Smooth muscle cell (in vitro differentiated cells): ENCODE data around the gene TMEM204. TPM values are rescaled to one million over a fixed set of nuclear protein-coding genes. Genes with fewer than 3 reads are reported as not detected.

Source experiments
- DNase-seq: peaks from one replicate; lab custom pipeline; 2025; ENCODE audit not compliant: unreplicated experiment; lab: John Stamatoyannopoulos, UW
- H2AFZ ChIP-seq: fragments of 200-600 bp; sonication (generic); 2 replicates; pipeline ENCODE4 v1.6.0; 2016; ENCODE audit warnings: antibody characterized with exemption, low read depth, mild to moderate bottlenecking
- H3F3A ChIP-seq: fragments of 200-600 bp; sonication (generic); 2 replicates; pipeline ENCODE4 v1.6.0; 2017; ENCODE audit warnings: antibody characterized with exemption, low read depth
- H3K27ac ChIP-seq: fragments of 200-600 bp; sonication (generic); 2 replicates; pipeline ENCODE4 v1.5.1; 2016; ENCODE audit warnings: low read depth, mild to moderate bottlenecking
- H3K27me3 ChIP-seq: fragments of 200-600 bp; sonication (generic); 2 replicates; pipeline ENCODE4 v1.6.1; 2016; ENCODE audit warnings: low read depth, mild to moderate bottlenecking
- H3K36me3 ChIP-seq: fragments of 200-600 bp; sonication (generic); 2 replicates; pipeline ENCODE4 v1.5.1; 2016; ENCODE audit warnings: low read depth
- H3K4me1 ChIP-seq: fragments of 200-600 bp; sonication (generic); 2 replicates; pipeline ENCODE4 v1.5.1; 2016; ENCODE audit warnings: low read depth
- H3K4me2 ChIP-seq: fragments of 200-600 bp; sonication (generic); 2 replicates; pipeline ENCODE4 v1.6.0; 2016; ENCODE audit warnings: mild to moderate bottlenecking
- H3K4me3 ChIP-seq: fragments of 200-600 bp; sonication (generic); 2 replicates; pipeline ENCODE4 v1.5.1; 2016; ENCODE audit warnings: mild to moderate bottlenecking
- H3K79me2 ChIP-seq: fragments of 200-600 bp; sonication (generic); 2 replicates; pipeline ENCODE4 v1.6.0; 2016; ENCODE audit warnings: low read depth, mild to moderate bottlenecking
- H3K9ac ChIP-seq: fragments of 200-600 bp; sonication (generic); 2 replicates; pipeline ENCODE4 v1.6.0; 2016; ENCODE audit warnings: low read depth
- H3K9me3 ChIP-seq: fragments of 200-600 bp; sonication (generic); replicated peaks from 2 replicates; pipeline ENCODE4 v1.5.1; 2016; ENCODE audit warnings: low read depth
- H4K20me1 ChIP-seq: fragments of 200-600 bp; sonication (generic); 2 replicates; pipeline ENCODE4 v1.6.0; 2016; ENCODE audit warnings: low read depth
- CTCF ChIP-seq: fragments of 200-600 bp; sonication (generic); IDR thresholded peaks from 2 replicates; pipeline ENCODE4 v1.5.1; 2017; ENCODE audit warnings: borderline replicate concordance, mild to moderate bottlenecking, antibody characterized with exemption; ENCODE audit not compliant: insufficient read depth, poor library complexity, severe bottlenecking
- WGBS: methylation state at CpG from one replicate; pipeline ENCODE4 v1.1.7; 2016; ENCODE audit warnings: low lambda C conversion rate; 5-methylcytosine and 5-hydroxymethylcytosine counted together
- polyA plus RNA-seq: library from polyadenylated mRNA; unstranded; fragments of >200 nt; fragmentation: Nextera tagmentation; extraction: Ambion mirVana; gene quantifications from 2 replicates; pipeline ENCODE4 v1.2.1, GENCODE V29; 2016
- total RNA-seq: library from RNA; depleted of rRNA; stranded (reverse); fragments of >200 nt; gene quantifications from 2 replicates; pipeline ENCODE4 v1.2.3, GENCODE V29; 2014

Gene TMEM204
- total and polyA plus RNA-seq, 2 experiments from 2014 or later = 0.90 to 4.2 TPM

DNA sequence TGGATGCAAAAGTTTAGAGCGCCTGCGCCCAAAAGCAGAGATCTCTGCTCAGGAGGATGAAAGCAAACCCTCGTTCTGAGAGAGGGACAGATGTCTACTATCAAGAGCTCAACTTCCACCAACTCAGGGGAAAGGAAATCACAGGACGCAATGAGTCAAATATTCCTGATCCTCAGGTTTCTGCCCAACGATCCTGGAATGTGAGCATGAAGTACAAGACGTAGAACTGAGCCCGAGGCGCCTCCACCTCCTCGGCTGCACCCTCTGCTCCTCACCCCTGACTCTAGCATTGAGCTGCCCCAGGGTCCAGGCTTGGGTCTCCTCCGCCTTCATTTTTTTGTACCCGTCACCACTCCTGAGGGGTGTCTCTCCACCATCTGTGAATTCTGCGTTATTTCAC lies 63.0 kb downstream of the TMEM204 start:
- no peak for TF ChIP-seq CTCF
- over 99% methylated on average over 12 of the region's 12 CpGs for WGBS
- H3K27me3 ChIP-seq = no peaks in the 10 kb centered on the region
- no peak overlapping the region for H3K9ac ChIP-seq
- no peaks in the 10 kb centered on the region for H3F3A ChIP-seq
- no peak overlapping the region for H2AFZ ChIP-seq
- H3K4me3 ChIP-seq = no peak overlapping the region
- no peaks in the 10 kb centered on the region for H3K4me1 ChIP-seq
- no peaks in the 10 kb centered on the region for H4K20me1 ChIP-seq
- H3K27ac ChIP-seq = no peak overlapping the region
- no peaks in the 10 kb centered on the region for H3K79me2 ChIP-seq
- H3K4me2 ChIP-seq = no peak overlapping the region
- H3K9me3 ChIP-seq = no peaks in the 10 kb centered on the region
- H3K36me3 ChIP-seq = no peaks in the 10 kb centered on the region
- no peak for DNase-seq

DNA sequence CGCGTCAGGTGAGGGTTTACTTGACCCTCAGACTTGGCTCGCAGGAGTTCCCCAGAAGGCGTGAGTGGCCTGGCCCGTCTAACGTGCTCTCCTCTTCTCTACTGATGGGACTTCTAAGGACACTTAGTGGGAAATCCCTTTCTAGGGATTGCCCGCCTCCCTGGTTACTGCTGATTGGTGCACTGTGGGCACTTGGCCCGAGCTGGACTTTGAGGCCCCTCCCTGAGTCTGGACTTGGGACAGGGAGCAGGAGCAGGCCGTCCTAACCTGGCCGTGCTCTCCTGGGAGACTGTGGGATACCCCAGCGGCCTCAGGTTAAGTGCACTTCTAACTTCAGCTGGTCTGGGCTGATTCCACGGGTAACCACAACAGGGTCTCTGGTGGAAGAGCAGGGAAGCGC lies 63.7 kb downstream of the TMEM204 start:
- H3K4me1 ChIP-seq = no peaks in the 10 kb centered on the region
- no peak for DNase-seq
- no peaks in the 10 kb centered on the region for H3F3A ChIP-seq
- H3K27me3 ChIP-seq = no peaks in the 10 kb centered on the region
- H3K79me2 ChIP-seq = no peaks in the 10 kb centered on the region
- no peaks in the 10 kb centered on the region for H3K36me3 ChIP-seq
- H3K9me3 ChIP-seq = no peaks in the 10 kb centered on the region
- H3K4me3 ChIP-seq = no peak overlapping the region
- no peak overlapping the region for H2AFZ ChIP-seq
- WGBS = 96% methylated on average over 13 of the region's 13 CpGs
- no peak for TF ChIP-seq CTCF
- H3K27ac ChIP-seq = no peak overlapping the region
- no peak overlapping the region for H3K9ac ChIP-seq
- H3K4me2 ChIP-seq = no peak overlapping the region
- H4K20me1 ChIP-seq = no peaks in the 10 kb centered on the region

GRCh38 chr16:1601031-1601430 lies 67.6 kb downstream of the TMEM204 start:
- Histone ChIP-seq H3K27me3 (no peaks in the 10 kb centered on the region), H3K27ac (no peak overlapping the region), H3K79me2 (no peaks in the 10 kb centered on the region), H2AFZ (no peak overlapping the region), H3K4me2 (no peak overlapping the region), H3F3A (no peaks in the 10 kb centered on the region), H3K4me3 (no peak overlapping the region), H3K4me1 (no peaks in the 10 kb centered on the region), H3K36me3 (no peaks in the 10 kb centered on the region), H3K9ac (no peak overlapping the region), H4K20me1 (no peaks in the 10 kb centered on the region), H3K9me3 (no peaks in the 10 kb centered on the region)
- no peak for DNase-seq
- TF ChIP-seq CTCF = no peak
- 96% methylated on average over 7 of the region's 7 CpGs for WGBS

GRCh38 chr16:1601489-1601888 lies 68.0 kb downstream of the TMEM204 start:
- Histone ChIP-seq H3K36me3 (no peaks in the 10 kb centered on the region), H3K4me1 (no peaks in the 10 kb centered on the region), H3F3A (no peaks in the 10 kb centered on the region), H3K27me3 (no peaks in the 10 kb centered on the region), H4K20me1 (no peaks in the 10 kb centered on the region), H3K9ac (no peak overlapping the region), H3K27ac (no peak overlapping the region), H3K4me2 (no peak overlapping the region), H2AFZ (no peak overlapping the region), H3K9me3 (no peaks in the 10 kb centered on the region), H3K79me2 (no peaks in the 10 kb centered on the region), H3K4me3 (no peak overlapping the region)
- over 99% methylated on average over 6 of the region's 6 CpGs for WGBS
- no peak for DNase-seq
- no peak for TF ChIP-seq CTCF
